ENCODE results near the gene ESAM. TPM values are rescaled to one million over a fixed set of nuclear protein-coding genes. Genes with fewer than 3 reads are reported as not detected.

The ESAM gene
- total RNA-seq, 3 donors from 2014 or later (not counting 1 experiment from before 2014, with no cell fraction given) = 1.2 to 2.2 (median 1.5) TPM

GRCh38 chr11:124757320-124757719, 4.8 kb downstream of the ESAM start:
- no peaks in the 10 kb centered on the region for H3K36me3 ChIP-seq (ENCODE audit: control insufficient read depth, insufficient read depth, low read length)
- H3K27ac ChIP-seq (ENCODE audit: low read length) = no peak overlapping the region
- Mint-ChIP-seq H3K9me3 (no peaks in the 10 kb centered on the region), H3K4me1 (peaks cover 14 to 25% of the 10 kb centered on the region in 2 donors), H3K36me3 (no peaks in the 10 kb centered on the region), H3K27me3 (ENCODE audit: low read depth in 2 of 2) (peaks cover 40 to 55% of the 10 kb centered on the region in 2 donors), H3K27ac (no peak overlapping the region), H3K4me3 (no peak overlapping the region)
- H3K4me1 ChIP-seq (ENCODE audit: control insufficient read depth, insufficient read depth, low read length) = peaks cover 39% of the 10 kb centered on the region
- H3K9me3 ChIP-seq (ENCODE audit: control insufficient read depth, insufficient read depth, low read length) = no peaks in the 10 kb centered on the region
- TF ChIP-seq, protein P1, sequence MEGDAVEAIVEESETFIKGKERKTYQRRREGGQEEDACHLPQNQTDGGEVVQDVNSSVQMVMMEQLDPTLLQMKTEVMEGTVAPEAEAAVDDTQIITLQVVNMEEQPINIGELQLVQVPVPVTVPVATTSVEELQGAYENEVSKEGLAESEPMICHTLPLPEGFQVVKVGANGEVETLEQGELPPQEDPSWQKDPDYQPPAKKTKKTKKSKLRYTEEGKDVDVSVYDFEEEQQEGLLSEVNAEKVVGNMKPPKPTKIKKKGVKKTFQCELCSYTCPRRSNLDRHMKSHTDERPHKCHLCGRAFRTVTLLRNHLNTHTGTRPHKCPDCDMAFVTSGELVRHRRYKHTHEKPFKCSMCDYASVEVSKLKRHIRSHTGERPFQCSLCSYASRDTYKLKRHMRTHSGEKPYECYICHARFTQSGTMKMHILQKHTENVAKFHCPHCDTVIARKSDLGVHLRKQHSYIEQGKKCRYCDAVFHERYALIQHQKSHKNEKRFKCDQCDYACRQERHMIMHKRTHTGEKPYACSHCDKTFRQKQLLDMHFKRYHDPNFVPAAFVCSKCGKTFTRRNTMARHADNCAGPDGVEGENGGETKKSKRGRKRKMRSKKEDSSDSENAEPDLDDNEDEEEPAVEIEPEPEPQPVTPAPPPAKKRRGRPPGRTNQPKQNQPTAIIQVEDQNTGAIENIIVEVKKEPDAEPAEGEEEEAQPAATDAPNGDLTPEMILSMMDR (IDR thresholded peaks at IDR 0.05) = no peak
- H3K27me3 ChIP-seq (ENCODE audit: control insufficient read depth, insufficient read depth, low read length) = peaks cover 40% of the 10 kb centered on the region
- no peak overlapping the region for H3K4me3 ChIP-seq (ENCODE audit: low read length)
- no peak for DNase-seq
- ATAC-seq = no peak
- 98% methylated on average over 3 of the region's 3 CpGs for WGBS (ENCODE audit: insufficient coverage)
- intact Hi-C loops (cut with micrococcal nuclease) = no loop called here

DNA sequence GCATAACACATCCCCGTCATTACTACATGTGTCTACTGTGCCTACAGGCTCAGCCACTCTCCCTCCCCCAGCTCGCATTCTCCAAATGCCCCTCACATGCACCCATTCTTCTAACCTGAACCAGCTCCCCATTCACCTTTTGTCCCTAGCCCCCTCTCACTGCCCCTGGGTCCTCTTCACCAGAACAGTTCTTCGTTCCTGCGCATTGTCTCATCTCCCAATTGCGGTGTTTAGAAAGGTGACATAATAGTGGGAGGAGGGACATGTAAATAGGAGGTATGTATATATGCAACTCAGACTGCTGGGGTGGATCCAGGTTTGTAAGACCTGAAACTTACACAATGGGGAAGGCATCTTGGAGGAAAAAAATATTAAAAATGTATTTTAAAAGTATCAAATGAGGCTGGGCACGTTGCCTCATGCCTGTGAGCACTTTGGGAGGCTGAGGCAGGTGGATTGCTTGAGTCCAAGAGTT, 5.3 kb downstream of the ESAM start:
- Histone ChIP-seq H3K27ac (ENCODE audit: low read length) (no peak overlapping the region), H3K36me3 (ENCODE audit: control insufficient read depth, insufficient read depth, low read length) (no peaks in the 10 kb centered on the region), H3K9me3 (ENCODE audit: control insufficient read depth, insufficient read depth, low read length) (no peaks in the 10 kb centered on the region), H3K4me3 (ENCODE audit: low read length) (no peak overlapping the region), H3K4me1 (ENCODE audit: control insufficient read depth, insufficient read depth, low read length) (peaks cover 36% of the 10 kb centered on the region), H3K27me3 (ENCODE audit: control insufficient read depth, insufficient read depth, low read length) (peaks cover 38% of the 10 kb centered on the region)
- no peaks in the 10 kb centered on the region for H3K9me3 Mint-ChIP-seq
- H3K27me3 Mint-ChIP-seq (ENCODE audit: low read depth in 2 of 2) = peaks cover 40 to 54% of the 10 kb centered on the region in 2 donors
- H3K27ac Mint-ChIP-seq = no peak overlapping the region
- peaks cover 14 to 25% of the 10 kb centered on the region in 2 donors for H3K4me1 Mint-ChIP-seq
- no peak for ATAC-seq
- TF ChIP-seq, protein P1 (IDR thresholded peaks at IDR 0.05) = no peak
- no peak for DNase-seq
- intact Hi-C loops (cut with micrococcal nuclease) = no loop called here
- no peak overlapping the region for H3K4me3 Mint-ChIP-seq
- 91% methylated on average over 6 of the region's 6 CpGs for WGBS (ENCODE audit: insufficient coverage)
- no peaks in the 10 kb centered on the region for H3K36me3 Mint-ChIP-seq

DNA sequence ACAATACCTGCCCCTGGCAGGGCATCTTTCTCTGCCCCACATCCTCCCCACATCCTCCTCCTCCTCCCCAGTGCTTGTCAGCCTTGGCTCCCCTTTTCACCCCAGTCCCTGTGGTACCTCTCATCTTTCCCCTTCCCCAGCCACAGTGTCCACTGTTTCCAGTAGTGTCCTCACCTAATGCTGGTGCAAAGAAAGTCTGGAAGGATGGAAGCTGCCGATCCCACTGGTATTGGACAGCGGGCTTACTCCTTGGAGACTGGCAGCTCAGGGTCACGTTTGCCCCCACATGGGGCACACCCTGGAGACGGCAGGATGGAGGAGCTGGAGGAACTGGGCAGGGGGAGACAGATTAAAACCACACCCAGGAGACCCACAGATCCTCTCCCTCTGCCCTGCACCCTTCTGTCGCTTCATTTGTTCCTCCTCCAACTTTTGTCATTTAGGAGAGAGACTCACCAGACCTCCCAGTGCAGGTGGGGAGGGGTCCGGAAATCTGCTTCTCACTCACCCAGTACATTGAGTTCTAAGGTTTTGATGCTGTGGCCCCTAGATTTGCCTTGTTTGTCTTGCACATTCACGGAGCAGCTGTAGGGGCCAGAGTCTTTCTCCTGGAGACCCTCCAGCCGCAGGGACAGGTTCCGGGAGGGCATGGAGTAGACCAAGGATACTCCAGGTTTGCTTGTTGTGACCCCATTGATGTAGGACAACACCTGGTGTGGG, 5.9 kb downstream of the ESAM start:
- Histone ChIP-seq H3K4me1 (ENCODE audit: control insufficient read depth, insufficient read depth, low read length) (peaks cover 36% of the 10 kb centered on the region), H3K36me3 (ENCODE audit: control insufficient read depth, insufficient read depth, low read length) (no peaks in the 10 kb centered on the region), H3K27me3 (ENCODE audit: control insufficient read depth, insufficient read depth, low read length) (peaks cover 32% of the 10 kb centered on the region), H3K4me3 (ENCODE audit: low read length) (no peak overlapping the region), H3K9me3 (ENCODE audit: control insufficient read depth, insufficient read depth, low read length) (no peaks in the 10 kb centered on the region), H3K27ac (ENCODE audit: low read length) (no peak overlapping the region)
- Mint-ChIP-seq H3K36me3 (no peaks in the 10 kb centered on the region), H3K27me3 (ENCODE audit: low read depth in 2 of 2) (peaks cover 39 to 48% of the 10 kb centered on the region in 2 donors), H3K4me3 (no peak overlapping the region), H3K9me3 (no peaks in the 10 kb centered on the region), H3K27ac (no peak overlapping the region), H3K4me1 (peaks cover 14 to 25% of the 10 kb centered on the region in 2 donors)
- TF ChIP-seq, protein P1 (IDR thresholded peaks at IDR 0.05) = no peak
- intact Hi-C loops (cut with micrococcal nuclease) = no loop called here
- ATAC-seq (no peak), DNase-seq (no peak)
- WGBS (ENCODE audit: insufficient coverage) = 87% methylated on average over 9 of the region's 9 CpGs
